Stimulated activated CD8-positive, alpha-beta memory T cell treated with anti-CD3 and anti-CD28 coated beads, Interleukin-15, amount 100 ng/mL, for 1 hour (primary cell): Measurements from ENCODE around the gene TBC1D7.

ENCODE experiments used
- DNase-seq: peaks from one replicate; pipeline ENCODE4 v3.0.0-alpha.2; 2020; ENCODE audit warnings: low read depth

Gene TBC1D7

GRCh38 chr6:13328076-13328874 is at the start of gene TBC1D7:
TBC1D7 (minus strand) TSS chr6:13328537; CDS start chr6:13326898, 1,639 bp downstream.
- DNase-seq: peak; percentile 84

- no peak for DNase-seq
Measured at GRCh38 chr6:13377054-13377758, 48.9 kb upstream of the TBC1D7 start.

- no peak for DNase-seq
Measured at GRCh38 chr6:13375360-13375878, 47.1 kb upstream of the TBC1D7 start.

- no peak for DNase-seq
Measured at GRCh38 chr6:13373919-13374318, 45.6 kb upstream of the TBC1D7 start.

GRCh38 chr6:13373488-13373886 is 45.1 kb upstream of the TBC1D7 start:
- no peak for DNase-seq

GRCh38 chr6:13372688-13373487 is 44.6 kb upstream of the TBC1D7 start:
- no peak for DNase-seq

- no peak for DNase-seq
Measured at GRCh38 chr6:13372076-13372475, 43.7 kb upstream of the TBC1D7 start.

- no peak for DNase-seq
Measured at GRCh38 chr6:13371421-13372072, 43.2 kb upstream of the TBC1D7 start.

GRCh38 chr6:13370623-13371022 is 42.3 kb upstream of the TBC1D7 start:
- DNase-seq: no peak

- no peak for DNase-seq
Measured at GRCh38 chr6:13369591-13369990, 41.3 kb upstream of the TBC1D7 start.

GRCh38 chr6:13368731-13369115 is 40.4 kb upstream of the TBC1D7 start:
- DNase-seq: no peak

GRCh38 chr6:13368079-13368730 is 39.9 kb upstream of the TBC1D7 start:
- DNase-seq: no peak

GRCh38 chr6:13367396-13367795 is 39.1 kb upstream of the TBC1D7 start:
- DNase-seq: no peak

GRCh38 chr6:13365320-13365719 is 37.0 kb upstream of the TBC1D7 start:
- DNase-seq: no peak

GRCh38 chr6:13364842-13365241 is 36.5 kb upstream of the TBC1D7 start:
- DNase-seq: no peak

- DNase-seq: no peak
Measured at GRCh38 chr6:13362412-13362811, 34.1 kb upstream of the TBC1D7 start.

- no peak for DNase-seq
Measured at GRCh38 chr6:13360671-13361540, 32.6 kb upstream of the TBC1D7 start.

GRCh38 chr6:13359287-13359686 is 30.9 kb upstream of the TBC1D7 start:
- DNase-seq: no peak

GRCh38 chr6:13358511-13358910 is 30.2 kb upstream of the TBC1D7 start:
- DNase-seq: no peak

- DNase-seq: no peak
Measured at GRCh38 chr6:13357551-13358075, 29.3 kb upstream of the TBC1D7 start.
